NCI-H345 (cell line): ENCODE measurements around the gene SENP1.

Experiments
- DNase-seq: peaks from one replicate; lab custom pipeline; 2025; lab: John Stamatoyannopoulos, UW

The SENP1 gene

GRCh38 chr12:48036818-48037217, 69.1 kb downstream of the SENP1 start:
- no peak for DNase-seq

- DNase-seq, result no peak
Measured at GRCh38 chr12:48034835-48035805, 70.8 kb downstream of the SENP1 start.

GRCh38 chr12:48033451-48033850, 72.4 kb downstream of the SENP1 start:
- no peak for DNase-seq

GRCh38 chr12:48032597-48032996, 73.3 kb downstream of the SENP1 start:
- DNase-seq, result no peak

GRCh38 chr12:48031135-48031960, 74.5 kb downstream of the SENP1 start:
- DNase-seq, result no peak

- DNase-seq, result no peak
Measured at GRCh38 chr12:48030173-48030650, 75.7 kb downstream of the SENP1 start.

- DNase-seq, result no peak
Measured at GRCh38 chr12:48029491-48030172, 76.2 kb downstream of the SENP1 start.

- no peak for DNase-seq
Measured at GRCh38 chr12:48028541-48029431, 77.1 kb downstream of the SENP1 start.

- no peak for DNase-seq
Measured at GRCh38 chr12:48027183-48028002, 78.5 kb downstream of the SENP1 start.

GRCh38 chr12:48026060-48026827, 79.6 kb downstream of the SENP1 start:
- no peak for DNase-seq

GRCh38 chr12:48025281-48025680, 80.6 kb downstream of the SENP1 start:
- DNase-seq, result no peak

GRCh38 chr12:48024735-48025134, 81.1 kb downstream of the SENP1 start:
- no peak for DNase-seq

GRCh38 chr12:48023386-48023785, 82.5 kb downstream of the SENP1 start:
- DNase-seq, result no peak

GRCh38 chr12:48022676-48023385, 83.0 kb downstream of the SENP1 start:
- DNase-seq, result no peak

GRCh38 chr12:48022180-48022521, 83.7 kb downstream of the SENP1 start:
- DNase-seq, result no peak

GRCh38 chr12:48021485-48022179, 84.2 kb downstream of the SENP1 start:
- no peak for DNase-seq

GRCh38 chr12:48019639-48020265, 86.1 kb downstream of the SENP1 start:
- no peak for DNase-seq

- no peak for DNase-seq
Measured at GRCh38 chr12:48018618-48018995, 87.3 kb downstream of the SENP1 start.
